Measurements from ENCODE around the gene PNCK. TPM values are rescaled to one million over a fixed set of nuclear protein-coding genes. Genes with fewer than 3 reads are reported as not detected.
"Not testable (repeated sequence)": the region's sequence is repeated elsewhere in the genome, so short reads cannot be mapped to it uniquely, and the experiment has no call there.

PNCK gene
- total RNA-seq, 2 experiments from 2014 or later = 1.0 to 1.2 TPM

GRCh38 chrX:153692611-153693156 lies 19.1 kb upstream of the PNCK start:
- Mint-ChIP-seq H3K4me1 (no peaks in the 10 kb centered on the region), H3K4me3 (no peak overlapping the region), H3K36me3 (no peaks in the 10 kb centered on the region), H3K27ac (no peak overlapping the region), H3K27me3 (no peaks in the 10 kb centered on the region), H3K9me3 (no peaks in the 10 kb centered on the region)
- no peak for DNase-seq

- no peak for DNase-seq
- no peaks in the 10 kb centered on the region for H3K9me3 Mint-ChIP-seq
- H3K27ac Mint-ChIP-seq = no peak overlapping the region
- H3K36me3 Mint-ChIP-seq = no peaks in the 10 kb centered on the region
- H3K4me3 Mint-ChIP-seq = no peak overlapping the region
- peaks cover 3% of the 10 kb centered on the region for H3K27me3 Mint-ChIP-seq
- H3K4me1 Mint-ChIP-seq = no peaks in the 10 kb centered on the region
Measured at GRCh38 chrX:153692003-153692402, 18.4 kb upstream of the PNCK start.

- not testable (repeated sequence) for H3K27me3 Mint-ChIP-seq, H3K27ac Mint-ChIP-seq, H3K4me3 Mint-ChIP-seq, H3K4me1 Mint-ChIP-seq, H3K9me3 Mint-ChIP-seq, DNase-seq, H3K36me3 Mint-ChIP-seq
Measured at GRCh38 chrX:153691032-153691827, 17.6 kb upstream of the PNCK start.

- Mint-ChIP-seq H3K4me3 (no peak overlapping the region), H3K4me1 (no peaks in the 10 kb centered on the region), H3K27ac (no peak overlapping the region), H3K36me3 (no peaks in the 10 kb centered on the region), H3K27me3 (peaks cover 12% of the 10 kb centered on the region), H3K9me3 (no peaks in the 10 kb centered on the region)
- no peak for DNase-seq
Measured at GRCh38 chrX:153690466-153690865, 16.9 kb upstream of the PNCK start.

GRCh38 chrX:153689654-153690465 lies 16.2 kb upstream of the PNCK start:
- peaks cover 12% of the 10 kb centered on the region for H3K27me3 Mint-ChIP-seq
- no peaks in the 10 kb centered on the region for H3K36me3 Mint-ChIP-seq
- no peaks in the 10 kb centered on the region for H3K4me1 Mint-ChIP-seq
- no peak overlapping the region for H3K27ac Mint-ChIP-seq
- no peak overlapping the region for H3K4me3 Mint-ChIP-seq
- DNase-seq = no peak
- no peaks in the 10 kb centered on the region for H3K9me3 Mint-ChIP-seq

GRCh38 chrX:153688911-153689590 lies 15.4 kb upstream of the PNCK start:
- DNase-seq = no peak
- Mint-ChIP-seq H3K4me1 (no peaks in the 10 kb centered on the region), H3K4me3 (no peak overlapping the region), H3K27me3 (peaks cover 12% of the 10 kb centered on the region), H3K9me3 (no peaks in the 10 kb centered on the region), H3K36me3 (no peaks in the 10 kb centered on the region), H3K27ac (no peak overlapping the region)

GRCh38 chrX:153688506-153688905 lies 14.9 kb upstream of the PNCK start:
- DNase-seq = no peak
- Mint-ChIP-seq H3K4me1 (no peaks in the 10 kb centered on the region), H3K4me3 (no peak overlapping the region), H3K36me3 (no peaks in the 10 kb centered on the region), H3K27me3 (peaks cover 12% of the 10 kb centered on the region), H3K9me3 (peaks cover 2% of the 10 kb centered on the region), H3K27ac (no peak overlapping the region)

- peaks cover 12% of the 10 kb centered on the region for H3K27me3 Mint-ChIP-seq
- peaks cover 2% of the 10 kb centered on the region for H3K9me3 Mint-ChIP-seq
- H3K36me3 Mint-ChIP-seq = no peaks in the 10 kb centered on the region
- no peak for DNase-seq
- H3K27ac Mint-ChIP-seq = no peak overlapping the region
- no peak overlapping the region for H3K4me3 Mint-ChIP-seq
- H3K4me1 Mint-ChIP-seq = no peaks in the 10 kb centered on the region
Measured at GRCh38 chrX:153688071-153688470, 14.5 kb upstream of the PNCK start.

GRCh38 chrX:153687121-153688039 lies 13.8 kb upstream of the PNCK start, which contains the start of gene SLC6A8:
Gene SLC6A8, plus strand, starts transcription at chrX:153687926. Its CDS starts 649 bp downstream, at chrX:153688575.
- Mint-ChIP-seq H3K36me3 (no peaks in the 10 kb centered on the region), H3K27ac (no peak within 1 kb of the TSS), H3K4me3 (peak within 1 kb of the TSS; percentile 77), H3K4me1 (no peaks in the 10 kb centered on the region), H3K27me3 (peaks cover 12% of the 10 kb centered on the region), H3K9me3 (peaks cover 2% of the 10 kb centered on the region)
- DNase-seq = peak; percentile 26

- Mint-ChIP-seq H3K27me3 (peaks cover 12% of the 10 kb centered on the region), H3K9me3 (peaks cover 2% of the 10 kb centered on the region), H3K4me3 (no peak overlapping the region), H3K4me1 (no peaks in the 10 kb centered on the region), H3K27ac (no peak overlapping the region), H3K36me3 (no peaks in the 10 kb centered on the region)
- DNase-seq = no peak
Measured at GRCh38 chrX:153686711-153687110, 13.1 kb upstream of the PNCK start.

- H3K36me3 Mint-ChIP-seq = no peaks in the 10 kb centered on the region
- no peak overlapping the region for H3K27ac Mint-ChIP-seq
- peaks cover 12% of the 10 kb centered on the region for H3K27me3 Mint-ChIP-seq
- H3K4me1 Mint-ChIP-seq = no peaks in the 10 kb centered on the region
- H3K4me3 Mint-ChIP-seq = no peak overlapping the region
- DNase-seq = no peak
- peaks cover 2% of the 10 kb centered on the region for H3K9me3 Mint-ChIP-seq
Measured at GRCh38 chrX:153685751-153686696, 12.4 kb upstream of the PNCK start.

GRCh38 chrX:153685156-153685536 lies 11.5 kb upstream of the PNCK start:
- DNase-seq = no peak
- Mint-ChIP-seq H3K36me3 (no peaks in the 10 kb centered on the region), H3K9me3 (peaks cover 2% of the 10 kb centered on the region), H3K4me3 (no peak overlapping the region), H3K27ac (no peak overlapping the region), H3K4me1 (no peaks in the 10 kb centered on the region), H3K27me3 (peaks cover 12% of the 10 kb centered on the region)

GRCh38 chrX:153684467-153685155 lies 11.0 kb upstream of the PNCK start:
- Mint-ChIP-seq H3K27ac (no peak overlapping the region), H3K27me3 (peaks cover 12% of the 10 kb centered on the region), H3K4me1 (no peaks in the 10 kb centered on the region), H3K9me3 (peaks cover 2% of the 10 kb centered on the region), H3K4me3 (no peak overlapping the region), H3K36me3 (no peaks in the 10 kb centered on the region)
- no peak for DNase-seq
